ENCODE results near the gene RMRP. TPM values are rescaled to one million over a fixed set of nuclear protein-coding genes. Genes with fewer than 3 reads are reported as not detected.

RMRP gene
- total RNA-seq, 4 donors from 2014 or later: 115 to 715 (median 367) TPM

GRCh38 chr9:35662437-35662836, 4.6 kb upstream of the RMRP start:
- TF ChIP-seq CTCF (IDR thresholded peaks at IDR 0.05 in 4 of 5, conservative IDR thresholded peaks at IDR 0.05 in 1 of 5): no peak
- TF ChIP-seq POLR2A (IDR thresholded peaks at IDR 0.05): no peak
- ATAC-seq (no peak), DNase-seq (no peak)
- Histone ChIP-seq H3K36me3 (peaks cover 0 to 12% of the 10 kb centered on the region in 2 donors), H3K27ac (peak overlapping the region in 2 of 4 donors; percentile 9 to 97), H3K4me1 (peaks cover 27 to 38% of the 10 kb centered on the region in 2 donors), H3K9me3 (no peaks in the 10 kb centered on the region), H3K4me3 (no peak overlapping the region), H3K27me3 (no peaks in the 10 kb centered on the region)
- intact Hi-C loops (cut with DNase I; ENCODE audit: low total_unique reads): no loop called here
- in situ Hi-C loops (cut with MboI; ENCODE audit: low sequenced_read_pairs in 4 of 4): loop anchor here in 2 of 4 donors (10.0 to 25.0 kb wide), 2 partner anchors 62 to 100 kb away; a partner anchor contains a TSS

GRCh38 chr9:35661756-35662350, 4.0 kb upstream of the RMRP start:
- intact Hi-C loops (cut with DNase I; ENCODE audit: low total_unique reads): no loop called here
- no peak for DNase-seq
- Histone ChIP-seq H3K27me3 (no peaks in the 10 kb centered on the region), H3K36me3 (peaks cover 0 to 12% of the 10 kb centered on the region in 2 donors), H3K9me3 (no peaks in the 10 kb centered on the region), H3K27ac (peak overlapping the region; percentile 92 to 97 (median 96)), H3K4me1 (peaks cover 33 to 38% of the 10 kb centered on the region in 2 donors), H3K4me3 (no peak overlapping the region)
- in situ Hi-C loops (cut with MboI; ENCODE audit: low sequenced_read_pairs in 4 of 4): loop anchor here in 2 of 4 donors (10.0 to 25.0 kb wide), 2 partner anchors 63 to 100 kb away; a partner anchor contains a TSS
- no peak for ATAC-seq
- TF ChIP-seq CTCF (IDR thresholded peaks at IDR 0.05 in 4 of 5, conservative IDR thresholded peaks at IDR 0.05 in 1 of 5): no peak
- no peak for TF ChIP-seq POLR2A (IDR thresholded peaks at IDR 0.05)

GRCh38 chr9:35660966-35661415, 3.2 kb upstream of the RMRP start:
- TF ChIP-seq CTCF (IDR thresholded peaks at IDR 0.05 in 4 of 5, conservative IDR thresholded peaks at IDR 0.05 in 1 of 5): peak; percentile 23 to 59 (median 41)
- TF ChIP-seq POLR2A (IDR thresholded peaks at IDR 0.05): no peak
- no peak overlapping the region for H3K4me3 ChIP-seq
- intact Hi-C loops (cut with DNase I; ENCODE audit: low total_unique reads): no loop called here
- DNase-seq (no peak), ATAC-seq (no peak)
- no peaks in the 10 kb centered on the region for H3K9me3 ChIP-seq
- H3K27ac ChIP-seq: peak overlapping the region; percentile 92 to 97 (median 96)
- peaks cover 0 to 12% of the 10 kb centered on the region in 2 donors for H3K36me3 ChIP-seq
- H3K4me1 ChIP-seq: peaks cover 33 to 38% of the 10 kb centered on the region in 2 donors
- in situ Hi-C loops (cut with MboI; ENCODE audit: low sequenced_read_pairs in 4 of 4): loop anchor here in 2 of 4 donors (10.0 to 25.0 kb wide), 2 partner anchors 64 to 99 kb away; a partner anchor contains a TSS
- H3K27me3 ChIP-seq: no peaks in the 10 kb centered on the region

- peak overlapping the region; percentile 92 to 97 (median 96) for H3K27ac ChIP-seq
- intact Hi-C loops (cut with DNase I; ENCODE audit: low total_unique reads): loop anchor here (2.0 to 10.0 kb wide), 3 partner anchors 95 to 665 kb away; partner anchors contain the start of gene SPAG8
- TF ChIP-seq CTCF (IDR thresholded peaks at IDR 0.05 in 4 of 5, conservative IDR thresholded peaks at IDR 0.05 in 1 of 5) (no peak), POLR2A (IDR thresholded peaks at IDR 0.05) (peak; percentile 8 to 18)
- no peaks in the 10 kb centered on the region for H3K27me3 ChIP-seq
- in situ Hi-C loops (cut with MboI; ENCODE audit: low sequenced_read_pairs in 4 of 4): loop anchor here in 1 of 4 donors (25.0 kb wide), 1 partner anchor 97 kb away; a partner anchor contains a TSS
- H3K4me3 ChIP-seq: peak overlapping the region; percentile 79 to 85 (median 82)
- peaks cover 0 to 12% of the 10 kb centered on the region in 2 donors for H3K36me3 ChIP-seq
- no peaks in the 10 kb centered on the region for H3K9me3 ChIP-seq
- H3K4me1 ChIP-seq: peaks cover 28 to 29% of the 10 kb centered on the region in 2 donors
- DNase-seq (peak in 1 of 2 donors; percentile 62), ATAC-seq (peak; percentile 37 to 50)
These were observed 1.5 kb upstream of the RMRP start for GRCh38 chr9:35659340-35659739.
